Activated CD4-positive, alpha-beta T cell treated with anti-CD3 and anti-CD28 coated beads, Interleukin-2, amount 50 U/mL, for 24 hours (primary cell): ENCODE measurements around the gene PAEP.
"Not testable (repeated sequence)": the region's sequence is repeated elsewhere in the genome, so short reads cannot be mapped to it uniquely, and the experiment has no call there.

ENCODE experiments used
- DNase-seq, 2 donors: peaks; one replicate each; pipeline ENCODE4 v3.0.0-alpha.2; 2020; ENCODE audit warnings: low read depth in 1 of 2, low spot score in 1 of 2

Gene PAEP

DNA sequence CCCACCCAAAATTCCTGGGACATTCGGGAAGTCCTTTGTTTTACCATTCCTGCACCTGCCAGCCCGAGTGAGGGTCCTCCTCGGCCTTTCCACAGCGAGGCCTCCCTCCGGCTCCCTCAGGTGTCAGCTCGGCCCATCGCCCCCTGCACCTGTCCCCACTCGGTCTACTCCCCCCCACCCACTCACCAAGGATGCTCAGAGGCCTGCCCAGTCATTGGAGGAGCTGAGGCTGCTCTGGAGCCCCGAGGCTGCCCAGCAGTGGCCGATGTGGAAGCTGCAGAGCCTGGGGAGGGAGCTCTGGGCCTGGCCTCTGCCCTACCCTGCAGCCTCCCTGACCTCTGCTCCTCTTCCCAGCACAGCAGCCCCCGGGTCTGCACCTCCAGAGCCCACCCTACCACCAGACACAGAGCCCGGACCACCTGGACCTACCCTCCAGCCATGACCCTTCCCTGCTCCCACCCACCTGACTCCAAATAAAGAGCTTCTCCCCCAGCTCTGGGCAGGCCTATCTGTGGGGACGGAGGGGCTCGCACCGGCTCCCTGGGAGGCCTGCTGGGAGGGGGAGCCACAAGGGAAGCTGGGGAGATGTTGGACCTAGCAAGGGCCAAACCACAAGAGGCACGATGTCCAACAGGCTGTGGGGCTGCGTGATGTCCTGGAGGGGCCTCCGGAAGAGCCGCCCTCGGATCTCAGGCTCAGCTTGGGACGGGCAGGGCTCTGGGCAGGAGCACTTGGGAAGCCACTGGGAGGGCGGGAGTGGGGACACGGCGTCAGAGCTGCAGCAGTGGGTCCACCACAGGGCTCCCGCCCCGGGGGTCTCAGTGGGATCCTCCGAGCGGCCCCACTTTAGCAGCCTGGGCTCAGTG, 11.8 kb upstream of the PAEP start:
- DNase-seq = not testable (repeated sequence)

DNA sequence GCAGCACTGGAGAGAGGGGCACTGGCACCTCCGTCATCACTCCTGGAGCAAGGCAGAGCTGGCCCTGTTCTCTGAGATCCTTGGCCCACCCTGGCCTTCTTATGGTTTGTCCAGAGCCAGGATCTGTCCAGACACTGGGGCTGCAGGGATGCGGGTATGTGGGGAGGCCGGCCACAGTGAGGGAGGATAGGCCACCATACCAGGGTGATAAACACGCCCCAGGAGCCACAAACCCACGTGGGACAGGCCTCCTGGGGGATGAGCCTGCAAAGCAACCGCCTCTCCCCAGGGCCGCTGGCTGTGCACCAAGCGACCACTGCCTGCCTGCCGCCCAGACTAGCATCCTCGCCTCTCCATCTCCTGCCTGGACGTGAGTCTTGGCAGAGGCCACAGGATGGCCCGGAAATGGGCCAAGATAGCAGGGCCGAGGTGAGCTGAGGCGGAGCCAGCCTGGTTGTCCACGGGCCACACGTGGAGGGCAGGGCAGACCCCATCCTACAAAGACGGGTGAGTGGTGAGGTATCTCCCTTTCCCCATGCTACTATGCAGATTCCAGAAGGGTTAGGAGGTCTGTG, 11.1 kb upstream of the PAEP start:
- DNase-seq = no peak

DNA sequence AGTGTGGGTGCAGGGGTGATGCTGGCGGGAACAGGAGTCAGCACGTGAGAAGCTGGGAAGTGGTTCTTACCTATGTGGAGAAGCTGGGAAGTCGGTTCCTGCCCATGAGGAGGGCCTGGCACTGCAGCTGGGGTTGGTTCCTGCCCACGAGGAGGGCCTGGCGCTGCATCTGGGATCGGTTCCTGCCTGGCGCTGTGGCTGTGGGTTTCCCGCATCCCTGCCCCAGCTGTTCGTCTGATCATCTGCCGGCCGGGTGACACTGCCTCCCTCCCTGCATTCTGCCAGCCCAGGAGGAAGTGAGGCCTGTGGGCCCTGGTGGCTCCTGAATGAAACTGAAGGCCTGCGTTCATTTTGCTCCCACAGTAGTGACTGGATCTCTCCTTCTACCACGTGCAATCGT, 10.5 kb upstream of the PAEP start:
- no peak for DNase-seq

DNA sequence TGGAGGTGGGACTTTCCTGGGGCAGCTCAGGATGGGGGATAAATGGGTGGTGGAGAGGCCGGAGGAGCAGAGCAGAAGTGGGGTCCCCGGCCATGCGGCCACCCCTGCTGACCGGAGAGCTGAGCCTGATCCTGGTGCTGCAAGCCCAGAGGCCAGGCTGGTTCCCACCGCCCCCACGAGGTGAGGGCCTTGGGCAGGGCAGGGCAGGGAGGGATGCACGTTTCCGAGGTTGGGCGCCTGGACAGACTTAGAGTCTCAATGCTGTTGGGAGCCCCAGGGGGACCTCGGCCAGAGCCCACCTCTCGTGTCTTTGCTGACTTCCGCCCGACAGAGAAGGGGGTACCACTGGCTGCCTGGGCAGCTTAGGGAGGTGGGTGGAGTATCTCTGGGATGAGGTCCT, 10.1 kb upstream of the PAEP start:
- DNase-seq = no peak

DNA sequence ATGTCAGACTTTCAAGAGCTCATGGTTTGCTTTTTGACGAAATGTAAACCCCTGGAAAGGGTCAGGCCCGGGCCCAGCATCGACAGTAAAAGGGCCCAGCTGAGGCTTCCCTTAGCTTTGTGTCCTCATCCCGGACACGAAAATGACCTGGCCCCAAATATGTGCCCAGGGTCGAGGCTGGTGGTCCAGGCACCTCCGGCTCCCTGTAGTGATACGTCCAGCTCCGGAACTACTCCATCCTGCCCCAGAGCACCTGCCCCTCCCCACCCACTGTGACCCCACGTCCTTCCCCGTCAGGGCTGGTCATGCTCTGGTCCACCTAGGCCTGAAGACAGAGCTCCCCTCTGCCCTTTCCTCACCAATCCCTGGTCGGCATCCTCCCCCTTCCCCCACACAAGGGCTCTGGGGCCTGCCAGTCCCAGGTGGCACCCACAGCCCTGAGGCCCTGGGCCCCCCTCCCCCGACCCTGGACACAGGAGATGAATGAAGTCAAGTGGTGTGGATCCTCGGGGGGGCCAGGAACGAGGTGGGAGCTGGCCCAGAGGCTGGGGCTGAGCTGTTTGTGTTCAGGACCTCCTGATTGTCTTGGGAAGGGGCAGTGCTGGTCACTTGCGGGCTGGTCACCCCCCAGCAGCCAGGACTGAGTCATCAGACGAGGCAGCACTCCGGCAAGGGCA, 9.4 kb upstream of the PAEP start:
- DNase-seq = no peak

DNA sequence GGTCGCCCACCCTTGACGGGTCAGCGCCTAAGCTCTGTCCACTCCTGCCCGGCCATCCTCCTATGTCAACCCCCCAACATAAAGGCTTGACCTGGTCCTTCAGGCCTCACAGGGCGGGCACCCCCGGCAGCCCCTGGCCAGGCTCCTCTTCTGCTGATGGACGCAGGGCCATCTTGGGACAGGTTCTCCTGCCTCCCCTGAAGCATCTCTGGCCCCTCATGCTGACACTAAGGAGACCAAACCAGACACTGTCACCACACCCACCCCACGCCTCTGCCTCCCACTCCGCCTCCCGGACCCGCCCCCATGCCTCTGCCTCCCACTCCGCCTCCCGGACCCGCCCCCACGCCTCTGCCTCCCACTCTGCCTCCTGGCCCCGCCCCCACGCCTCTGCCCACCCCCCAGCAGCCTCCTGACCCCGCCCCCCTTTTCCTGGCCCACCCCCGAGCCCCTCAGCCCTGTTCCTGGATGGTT, 8.8 kb upstream of the PAEP start:
- DNase-seq = no peak

DNA sequence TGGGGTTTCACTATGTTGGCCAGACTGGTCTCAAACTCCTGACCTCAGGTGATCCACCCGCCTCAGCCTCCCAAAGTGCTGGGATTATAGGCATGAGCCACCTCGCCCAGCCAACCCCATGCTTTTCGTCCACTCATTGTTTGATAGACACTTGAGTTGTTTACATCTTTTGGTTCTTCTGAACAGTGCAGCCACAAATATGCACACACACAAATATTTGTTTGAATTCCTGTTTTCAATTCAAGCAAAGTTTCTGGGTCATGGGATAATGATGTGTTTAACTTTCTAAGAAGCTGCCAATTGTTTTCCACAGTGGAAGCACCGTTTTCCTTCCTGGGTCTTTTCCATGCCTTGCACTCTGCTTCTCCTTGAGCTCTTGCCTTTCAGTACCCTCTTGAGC, 6.8 kb upstream of the PAEP start:
- DNase-seq = no peak

DNA sequence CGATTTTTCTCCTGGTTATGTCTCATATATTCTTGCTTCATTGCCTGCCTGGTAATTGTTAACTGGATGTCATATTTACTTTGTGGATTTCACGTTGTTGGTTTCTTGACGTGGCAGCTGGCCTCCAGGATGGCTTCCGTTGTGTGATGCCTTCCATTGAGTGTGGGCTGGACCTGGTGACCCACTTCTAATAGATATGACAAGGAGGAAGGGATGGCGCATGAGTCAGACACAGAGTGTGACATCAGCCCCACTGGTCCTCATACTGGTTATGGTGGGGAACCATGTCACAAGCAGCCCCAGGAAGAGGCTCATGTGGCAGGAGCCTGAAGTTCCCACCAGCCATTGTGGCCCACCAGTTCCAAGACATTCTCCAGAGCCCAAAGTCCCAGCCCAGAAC, 6.4 kb upstream of the PAEP start:
- no peak for DNase-seq

DNA sequence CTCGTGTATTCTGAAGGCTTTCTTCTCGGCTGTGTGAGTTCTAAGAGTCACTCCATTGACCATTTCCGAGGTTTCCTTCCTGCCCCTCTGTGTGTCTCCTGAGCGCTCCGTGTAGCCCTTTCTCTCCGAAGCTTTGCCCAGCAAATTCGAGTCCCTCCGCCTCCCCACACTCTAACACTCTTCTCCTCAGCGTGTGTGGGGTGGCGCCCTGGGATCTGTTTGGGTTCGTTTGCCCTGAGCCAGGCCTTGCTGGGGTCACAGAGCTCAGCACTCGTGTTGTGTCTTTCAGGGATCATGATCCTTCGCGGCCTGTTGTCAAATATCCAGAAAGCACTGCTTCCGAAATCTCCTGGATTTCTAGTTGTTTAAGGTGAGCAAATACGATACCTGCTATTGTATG, 5.6 kb upstream of the PAEP start:
- DNase-seq = no peak

DNA sequence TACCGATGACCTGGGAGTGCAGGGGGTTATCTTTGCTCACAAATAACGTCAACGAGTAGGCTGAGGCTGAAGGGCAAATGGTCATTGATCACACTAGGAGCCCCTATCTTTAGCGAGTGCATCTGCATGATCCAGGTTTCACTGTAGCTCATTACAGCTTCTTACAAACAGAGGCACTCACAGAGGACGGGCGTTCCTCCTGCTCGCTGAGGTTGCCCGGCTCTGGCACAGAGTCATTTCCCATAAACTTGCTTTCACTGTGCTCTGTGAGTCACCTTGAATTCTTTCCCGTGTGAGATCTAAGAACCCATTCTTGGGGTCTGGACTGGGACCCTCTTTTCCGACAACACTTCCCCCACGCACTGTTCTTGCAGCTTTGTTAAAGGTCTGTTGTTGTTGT, 1.9 kb upstream of the PAEP start:
- DNase-seq = no peak

DNA sequence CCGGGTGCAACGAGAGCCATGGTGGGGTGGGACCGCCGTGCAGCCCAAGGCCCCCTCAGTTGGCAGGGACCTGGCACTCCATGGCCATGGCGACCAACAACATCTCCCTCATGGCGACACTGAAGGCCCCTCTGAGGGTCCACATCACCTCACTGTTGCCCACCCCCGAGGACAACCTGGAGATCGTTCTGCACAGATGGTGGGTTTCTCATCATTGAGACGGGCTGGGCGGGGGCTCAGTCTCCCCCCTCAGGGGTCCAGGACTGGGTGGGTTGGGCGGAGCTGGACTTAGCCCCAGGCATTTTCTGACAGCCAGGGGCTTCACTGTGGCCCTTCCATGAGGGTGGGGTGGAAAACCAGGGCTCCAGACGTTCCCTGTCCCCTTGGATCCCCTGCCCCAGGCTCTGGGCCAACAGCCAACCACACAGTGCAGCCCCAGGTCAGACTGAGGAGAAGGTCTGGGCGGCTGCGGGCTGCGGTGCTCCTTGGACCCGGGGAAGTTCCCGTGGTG, 734 bp downstream of the PAEP start:
- DNase-seq = no peak

DNA sequence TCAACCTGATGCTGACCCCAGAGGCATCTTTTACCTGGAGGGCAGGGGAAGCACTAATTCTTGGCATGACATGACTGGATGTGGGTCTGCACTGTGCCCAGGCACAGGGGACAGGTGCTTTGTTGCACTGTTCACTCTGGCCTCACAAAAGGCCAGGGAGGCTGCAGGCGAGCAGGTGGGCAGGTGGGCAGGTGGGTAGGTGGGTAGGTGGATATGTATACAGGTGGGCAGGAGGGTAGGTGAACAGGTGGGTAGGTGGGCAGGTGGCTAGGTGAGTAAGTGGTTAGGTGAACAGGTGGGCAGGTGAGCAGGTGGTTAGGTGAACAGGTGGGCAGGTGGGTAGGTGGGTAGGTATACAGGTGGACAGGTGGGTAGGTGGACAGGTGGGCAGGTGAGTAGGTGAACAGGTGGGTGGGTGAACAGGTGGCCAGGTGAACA, 1.5 kb downstream of the PAEP start:
- DNase-seq = no peak

DNA sequence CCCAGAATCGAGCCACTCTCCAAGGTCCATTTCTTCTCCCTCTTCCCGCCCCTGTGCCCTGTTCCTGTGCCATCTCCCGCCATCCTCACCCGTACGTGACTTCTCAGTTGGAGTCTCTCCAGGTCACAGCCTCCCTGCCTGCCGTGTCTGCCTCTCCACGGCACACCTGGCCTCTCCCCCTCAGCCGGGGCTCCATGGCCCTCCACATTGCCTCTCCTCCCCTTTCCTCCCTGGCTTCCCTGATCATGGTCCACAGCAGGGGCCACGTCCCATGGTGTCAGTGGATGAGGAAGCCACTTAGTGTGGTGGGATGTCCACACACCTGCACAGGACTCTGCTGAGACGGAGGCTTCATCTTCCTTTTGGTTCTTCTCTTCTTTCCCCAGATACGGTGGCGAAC, 2.3 kb downstream of the PAEP start:
- no peak for DNase-seq

DNA sequence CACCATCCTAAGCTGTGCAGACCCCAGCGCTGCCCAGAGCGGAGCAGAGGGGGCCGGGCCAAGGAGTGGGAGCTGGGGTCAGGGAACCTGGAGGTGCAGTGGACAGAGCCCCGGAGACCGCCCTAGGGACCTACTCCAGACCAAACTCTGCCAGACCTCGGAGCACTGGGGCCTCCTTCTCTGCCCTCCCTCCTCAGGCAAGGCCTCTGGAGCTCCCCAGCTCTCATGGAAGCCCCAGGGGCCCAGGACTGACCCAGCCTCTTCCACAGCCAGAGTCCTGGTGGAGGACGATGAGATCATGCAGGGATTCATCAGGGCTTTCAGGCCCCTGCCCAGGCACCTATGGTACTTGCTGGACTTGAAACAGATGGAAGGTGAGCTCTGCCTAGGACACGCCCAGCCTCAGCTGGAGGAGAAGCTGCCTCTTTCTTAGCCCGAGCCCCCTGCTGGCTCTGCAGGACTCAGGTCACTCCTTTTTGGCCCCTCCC, 3.6 kb downstream of the PAEP start:
- DNase-seq = no peak

DNA sequence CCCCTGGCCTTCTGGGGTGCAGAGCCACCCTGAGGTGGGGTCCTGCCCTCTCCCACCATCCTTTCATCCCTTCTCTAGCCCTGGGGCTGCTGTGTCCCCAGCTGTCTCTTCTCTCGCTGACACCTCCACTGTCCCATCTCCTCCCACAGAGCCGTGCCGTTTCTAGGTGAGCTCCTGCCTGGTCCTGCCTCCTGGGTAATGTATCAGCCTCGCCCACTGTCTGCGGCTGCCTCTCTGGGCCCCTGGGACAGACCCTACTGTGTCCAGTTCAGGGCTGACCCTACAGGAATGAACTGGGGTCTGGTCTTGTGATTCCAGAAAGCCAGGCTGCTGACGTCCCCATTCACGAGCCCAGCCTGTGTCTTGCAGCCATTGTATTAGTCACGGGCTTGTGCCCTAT, 4.1 kb downstream of the PAEP start:
- no peak for DNase-seq

DNA sequence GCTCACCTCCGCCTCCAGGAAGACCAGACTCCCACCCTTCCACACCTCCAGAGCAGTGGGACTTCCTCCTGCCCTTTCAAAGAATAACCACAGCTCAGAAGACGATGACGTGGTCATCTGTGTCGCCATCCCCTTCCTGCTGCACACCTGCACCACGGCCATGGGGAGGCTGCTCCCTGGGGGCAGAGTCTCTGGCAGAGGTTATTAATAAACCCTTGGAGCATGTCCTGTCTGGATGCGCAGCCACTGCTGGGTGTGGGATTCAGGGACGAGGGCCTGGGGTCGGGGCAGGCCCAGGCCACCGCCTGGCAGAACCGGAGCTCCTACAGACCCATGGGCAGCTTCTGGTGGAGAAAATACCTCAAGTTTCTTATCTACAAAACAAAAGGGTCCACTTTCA, 5.0 kb downstream of the PAEP start:
- no peak for DNase-seq

DNA sequence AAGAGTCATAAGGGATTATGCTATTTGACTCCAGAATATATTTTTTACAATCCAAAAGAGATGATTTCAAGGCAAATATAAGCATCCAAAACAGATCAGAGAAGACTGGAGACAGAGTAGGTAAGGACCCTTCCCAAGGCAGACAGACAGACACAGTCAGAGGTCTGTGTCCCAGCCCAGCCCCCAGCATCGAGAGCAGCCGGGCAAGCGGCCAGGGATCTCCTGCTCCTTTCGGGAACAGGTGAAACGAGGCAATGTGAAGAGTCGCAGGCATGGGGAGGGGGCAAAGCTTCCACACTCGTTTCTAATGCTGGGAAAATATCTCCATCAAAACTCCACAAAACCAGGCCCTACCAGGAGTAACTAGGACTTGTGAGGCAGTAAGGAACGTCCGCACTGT, 5.8 kb downstream of the PAEP start:
- DNase-seq = no peak

DNA sequence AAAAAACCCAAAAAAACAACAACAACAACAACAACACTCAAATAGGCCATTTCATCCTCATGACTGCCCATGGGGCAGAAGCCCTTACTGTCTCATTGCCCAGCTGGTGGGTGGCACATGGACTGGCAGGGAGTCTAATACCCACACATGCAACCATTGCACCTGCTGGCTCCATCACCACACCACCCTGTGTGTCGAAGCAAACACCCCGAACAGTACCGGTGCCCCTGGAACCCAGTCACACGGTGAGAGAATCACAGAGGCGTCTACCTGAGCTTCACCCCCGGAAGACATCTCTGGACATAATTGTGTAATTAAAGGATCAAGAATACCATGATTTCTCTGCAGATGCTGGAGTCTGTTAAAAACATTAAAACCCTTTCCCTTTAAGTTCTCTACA, 6.5 kb downstream of the PAEP start:
- DNase-seq = no peak

DNA sequence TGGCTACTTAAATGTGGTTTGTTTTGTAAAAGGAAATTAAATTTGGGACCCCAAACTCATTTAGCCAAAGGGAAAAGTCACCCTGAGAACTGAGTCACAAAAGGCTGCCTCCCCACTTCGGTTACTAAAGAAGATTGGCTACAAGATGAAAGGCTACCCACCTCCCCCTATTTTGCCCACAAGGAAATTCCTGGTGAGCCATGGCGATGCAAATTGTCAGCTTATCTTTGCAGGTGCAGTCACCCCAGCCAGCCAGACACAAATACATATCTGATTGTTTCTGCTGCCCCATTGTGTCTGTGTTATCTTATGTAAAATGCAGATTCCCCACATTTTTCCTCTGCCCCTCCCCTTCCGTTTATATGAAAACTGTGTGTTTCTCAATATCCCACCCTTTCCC, 8.9 kb downstream of the PAEP start:
- no peak for DNase-seq

DNA sequence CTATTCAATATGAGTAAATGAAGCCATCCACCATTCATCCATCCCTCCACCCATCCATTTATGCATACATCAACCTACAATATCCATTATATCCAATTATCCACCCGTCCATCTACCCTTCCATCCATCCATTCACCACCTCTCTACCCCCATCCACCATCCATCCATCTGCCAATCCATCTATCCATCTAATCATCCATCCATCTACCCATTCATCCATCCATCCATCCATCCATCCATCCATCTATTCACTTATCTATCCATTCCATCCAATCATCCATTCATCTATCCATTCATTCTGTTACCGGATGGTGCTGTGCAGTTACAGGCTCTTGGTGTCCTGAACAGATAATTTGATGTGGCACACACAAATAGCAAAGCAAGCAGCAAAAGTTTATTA, 10.7 kb downstream of the PAEP start:
- DNase-seq = no peak

DNA sequence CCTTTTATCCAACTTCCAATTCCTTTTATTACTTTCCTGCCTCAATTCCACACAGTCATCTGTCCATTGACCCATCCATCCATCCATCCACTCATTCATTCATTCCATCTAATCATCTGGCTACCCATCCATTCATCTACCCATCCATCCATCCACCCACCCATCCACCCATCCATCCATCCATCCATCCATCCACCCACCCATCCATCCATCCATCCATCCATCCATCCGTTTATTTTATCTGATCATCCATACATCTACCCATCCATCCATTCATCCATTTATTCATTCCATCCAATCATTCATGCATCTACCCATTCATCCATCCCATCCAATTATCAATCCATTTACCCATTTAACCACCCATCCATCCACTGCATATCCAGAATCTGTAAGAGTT, 11.6 kb downstream of the PAEP start:
- no peak for DNase-seq

DNA sequence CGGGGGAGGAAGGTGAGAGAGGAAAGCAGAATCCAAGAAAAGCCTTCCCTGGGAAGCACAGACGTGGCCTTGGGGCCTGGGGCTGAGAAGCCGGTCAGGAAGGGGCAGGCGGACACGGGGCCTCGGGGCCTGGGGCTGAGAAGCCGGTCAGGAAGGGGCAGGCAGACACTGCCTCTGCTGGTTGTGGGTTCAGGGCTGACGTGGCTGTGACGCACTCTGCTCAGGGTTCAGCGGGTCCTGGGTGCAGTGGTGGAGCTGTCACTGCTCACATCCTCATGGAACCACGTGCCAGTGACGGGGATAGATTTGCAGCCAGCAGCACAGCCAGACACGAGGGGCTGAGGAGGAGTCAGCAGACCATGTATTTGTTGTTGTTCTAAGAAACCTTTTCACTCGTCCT, 12.8 kb downstream of the PAEP start:
- no peak for DNase-seq
